GM12873 (cell line): ENCODE results near the gene C6orf136.

ENCODE experiments used
- TF ChIP-seq, protein P1 (sequence below): IDR thresholded peaks from 2 replicates; pipeline ENCODE4 v1.5.1; 2012; ENCODE audit warnings: low read depth, mild to moderate bottlenecking, moderate library complexity, low read length, control low read depth; ENCODE audit not compliant: insufficient read depth; ENCODE audit errors: missing control alignments

The C6orf136 gene

DNA sequence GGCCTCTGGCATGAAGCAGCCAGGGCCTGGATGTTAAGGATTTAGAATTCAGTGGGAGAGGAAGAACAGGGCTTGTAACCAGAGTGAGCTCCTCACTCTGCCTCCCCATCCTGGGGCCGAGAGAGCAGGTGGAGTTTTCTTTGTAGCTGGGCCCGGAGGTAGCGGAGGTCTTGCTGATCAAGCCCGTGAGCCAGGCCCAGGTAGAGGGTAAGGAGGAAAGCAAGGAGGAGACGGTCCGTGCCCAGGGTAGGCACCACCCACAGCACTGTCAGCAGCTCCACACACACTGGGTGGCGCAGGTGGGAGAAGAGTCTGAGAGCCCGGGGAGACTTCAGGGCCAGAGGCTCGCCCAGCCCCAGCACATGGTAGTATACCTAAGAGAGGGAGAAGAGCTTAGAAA lies 41.6 kb downstream of the C6orf136 start:
- TF ChIP-seq, protein P1, sequence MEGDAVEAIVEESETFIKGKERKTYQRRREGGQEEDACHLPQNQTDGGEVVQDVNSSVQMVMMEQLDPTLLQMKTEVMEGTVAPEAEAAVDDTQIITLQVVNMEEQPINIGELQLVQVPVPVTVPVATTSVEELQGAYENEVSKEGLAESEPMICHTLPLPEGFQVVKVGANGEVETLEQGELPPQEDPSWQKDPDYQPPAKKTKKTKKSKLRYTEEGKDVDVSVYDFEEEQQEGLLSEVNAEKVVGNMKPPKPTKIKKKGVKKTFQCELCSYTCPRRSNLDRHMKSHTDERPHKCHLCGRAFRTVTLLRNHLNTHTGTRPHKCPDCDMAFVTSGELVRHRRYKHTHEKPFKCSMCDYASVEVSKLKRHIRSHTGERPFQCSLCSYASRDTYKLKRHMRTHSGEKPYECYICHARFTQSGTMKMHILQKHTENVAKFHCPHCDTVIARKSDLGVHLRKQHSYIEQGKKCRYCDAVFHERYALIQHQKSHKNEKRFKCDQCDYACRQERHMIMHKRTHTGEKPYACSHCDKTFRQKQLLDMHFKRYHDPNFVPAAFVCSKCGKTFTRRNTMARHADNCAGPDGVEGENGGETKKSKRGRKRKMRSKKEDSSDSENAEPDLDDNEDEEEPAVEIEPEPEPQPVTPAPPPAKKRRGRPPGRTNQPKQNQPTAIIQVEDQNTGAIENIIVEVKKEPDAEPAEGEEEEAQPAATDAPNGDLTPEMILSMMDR: peak; percentile 34

DNA sequence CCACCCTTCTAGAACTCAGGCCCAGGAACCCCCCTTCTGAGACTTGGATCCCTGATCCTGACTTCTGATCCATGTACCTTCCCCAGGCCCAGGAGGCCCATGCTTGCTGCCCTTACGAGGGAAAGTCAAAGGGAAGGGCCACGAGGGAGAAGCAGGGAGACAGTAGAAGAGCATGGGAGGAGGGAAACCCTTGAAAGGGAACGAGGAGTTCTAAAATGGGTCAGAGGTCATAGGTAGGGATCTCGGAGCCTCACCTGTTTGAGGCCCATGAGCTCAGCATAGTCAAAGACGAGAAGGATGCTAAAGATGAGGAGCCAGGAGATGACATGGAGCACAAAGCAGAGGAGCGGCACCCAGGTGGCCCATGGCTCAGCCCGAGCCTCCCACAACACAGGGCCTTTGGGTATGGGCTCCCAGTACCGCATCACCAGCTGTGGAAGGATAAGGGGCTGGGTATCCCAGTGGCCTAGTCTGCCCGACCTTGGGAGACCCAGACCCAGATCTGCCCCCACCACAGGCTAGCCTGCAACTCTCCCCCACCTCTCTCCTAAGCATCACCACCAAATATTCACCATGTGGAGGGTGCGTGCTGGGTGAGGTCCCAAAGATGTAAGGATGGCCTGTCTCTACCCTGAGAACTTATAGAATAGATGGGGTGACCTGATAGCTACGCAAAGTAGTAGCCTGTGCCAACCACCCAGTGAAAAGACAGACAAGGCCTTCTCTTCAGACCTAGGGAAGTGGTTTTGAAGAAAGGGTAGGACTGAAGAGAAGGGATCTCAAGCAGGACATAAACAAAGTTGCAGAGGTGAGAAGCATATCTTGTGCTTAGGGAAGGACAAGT lies 42.3 kb downstream of the C6orf136 start:
- TF ChIP-seq, protein P1: no peak

DNA sequence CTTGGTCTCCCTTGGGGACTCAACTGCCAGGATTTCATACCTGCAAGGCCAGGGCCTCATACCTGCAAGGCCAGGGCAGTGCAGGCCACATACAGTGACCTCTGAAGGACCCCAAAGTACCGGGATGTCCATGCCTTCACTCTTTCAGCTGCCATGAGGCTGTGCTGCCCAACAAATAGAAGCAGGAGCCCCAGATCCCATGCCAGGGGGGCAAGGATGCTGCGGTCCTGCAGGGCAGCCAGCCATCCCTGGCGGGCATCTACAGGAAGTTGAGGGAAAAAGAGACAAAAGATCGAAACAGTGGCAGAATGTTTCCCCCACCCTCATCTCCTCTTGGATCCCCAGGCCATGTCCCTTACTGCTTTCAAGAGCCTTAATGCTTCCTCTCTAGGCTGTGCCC lies 43.1 kb downstream of the C6orf136 start:
- TF ChIP-seq, protein P1: no peak

DNA sequence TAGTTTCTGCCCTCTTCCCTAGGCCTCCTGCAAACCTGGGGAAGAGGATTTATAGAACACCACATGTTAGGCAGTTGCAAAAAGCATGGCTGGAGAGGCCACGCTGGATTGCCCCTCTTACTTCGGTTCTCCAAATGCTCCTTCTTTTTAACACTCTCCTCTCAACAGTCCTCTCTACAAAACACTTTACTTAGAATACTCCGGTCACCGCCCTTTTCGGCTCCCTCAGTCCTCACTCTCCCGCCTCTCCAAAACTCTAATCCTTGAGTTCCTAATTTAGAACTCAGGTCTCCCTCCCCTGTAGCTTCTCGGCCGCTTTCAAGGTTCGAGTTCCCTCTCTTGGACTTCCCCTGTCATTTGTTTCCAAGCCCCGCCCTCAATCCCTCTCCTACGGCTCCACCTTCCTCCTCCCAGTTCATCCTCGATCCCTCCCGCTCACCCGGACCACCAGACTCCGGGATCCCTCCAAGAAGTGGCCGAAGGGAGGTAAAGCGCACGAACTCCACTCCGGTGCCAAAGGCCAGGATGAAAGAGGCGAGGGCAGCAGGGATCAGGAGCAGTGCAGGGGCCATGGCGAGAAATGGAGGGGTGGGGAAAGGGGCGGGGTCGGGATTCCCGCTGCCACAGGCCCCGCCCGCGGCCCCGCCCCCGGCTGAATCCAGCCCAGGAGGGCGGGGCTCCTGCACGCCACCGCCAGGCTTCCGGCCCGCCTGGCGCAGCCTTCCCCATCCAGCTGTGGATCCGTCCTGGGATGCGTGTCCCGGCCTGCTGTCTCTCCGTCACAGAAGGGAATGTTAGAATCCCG lies 43.7 kb downstream of the C6orf136 start, which contains the start of gene NRM:
TSS of gene NRM (minus strand) at position 582 of the 805 bp plus-strand sequence. CDS start at position 572, 10 bp downstream.
- TF ChIP-seq, protein P1: no peak

DNA sequence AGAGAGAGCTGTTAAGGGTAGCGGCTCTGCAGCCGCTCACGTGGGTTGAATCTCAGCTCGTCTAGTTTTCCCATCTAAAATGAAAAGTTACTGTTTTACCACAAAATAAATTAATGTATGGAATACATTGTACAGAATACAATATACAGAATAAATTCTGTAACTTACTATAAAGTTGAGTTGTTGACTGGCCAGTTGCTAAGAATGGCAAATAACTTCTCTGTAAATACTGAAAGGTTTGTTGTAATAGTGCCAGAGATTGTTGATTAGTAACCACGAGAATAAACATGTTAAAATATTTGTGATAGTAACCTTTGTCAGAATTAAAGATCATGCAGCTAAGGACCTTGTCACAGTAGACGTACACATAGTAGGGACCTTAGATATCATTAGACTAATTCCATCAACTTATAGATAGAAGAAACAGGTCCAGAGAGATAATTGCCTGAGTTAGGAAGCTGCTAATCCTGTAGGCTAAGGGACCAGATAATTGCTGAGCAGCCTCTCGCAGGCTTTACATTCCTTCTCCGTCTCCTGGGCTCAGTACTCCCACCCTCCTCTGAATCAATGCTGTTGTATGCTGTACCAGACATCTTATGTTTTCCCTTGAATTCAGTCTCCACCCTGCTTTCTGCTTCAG lies 44.4 kb downstream of the C6orf136 start:
- TF ChIP-seq, protein P1: no peak

DNA sequence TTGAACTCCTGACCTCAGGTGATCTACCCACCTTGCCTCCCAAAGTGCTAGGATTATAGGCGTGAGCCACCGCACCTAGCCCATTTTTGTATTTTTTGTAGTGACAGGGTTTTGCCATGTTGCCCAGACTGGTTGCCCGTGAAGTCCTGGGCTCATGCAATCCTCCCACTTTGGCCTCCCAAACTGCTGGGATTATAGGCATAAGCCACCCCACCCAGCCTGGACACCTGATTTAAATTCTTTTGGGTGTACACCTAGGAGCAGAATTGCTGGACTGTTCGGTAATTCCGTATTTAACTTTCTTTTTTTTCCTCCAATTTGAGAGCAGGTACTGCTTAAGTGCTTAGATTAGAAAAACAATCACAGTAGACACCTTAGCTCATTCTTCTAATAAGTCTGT lies 49.5 kb downstream of the C6orf136 start:
- TF ChIP-seq, protein P1: no peak

DNA sequence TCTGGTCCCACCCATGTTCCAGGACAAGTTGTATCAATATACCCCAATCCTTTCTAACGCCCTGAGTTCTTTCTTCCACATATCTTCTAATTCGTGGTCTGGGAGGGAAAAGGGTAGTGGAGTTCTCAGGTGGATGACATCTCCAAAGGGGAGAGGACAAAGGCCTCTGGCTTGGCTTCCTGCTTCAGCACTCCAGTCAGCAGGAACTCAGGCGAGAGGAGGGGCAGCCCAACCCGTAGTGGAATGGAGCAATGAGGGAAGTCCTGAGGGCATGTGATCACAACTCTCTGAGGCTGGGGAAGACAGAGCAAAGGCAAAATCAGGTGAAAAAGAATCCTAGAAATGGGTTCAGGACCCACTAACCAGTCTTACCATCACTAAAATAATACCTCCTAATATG lies 53.4 kb downstream of the C6orf136 start:
- TF ChIP-seq, protein P1: no peak
